H1 (cell line): Measurements from ENCODE around the gene P2RX5. TPM values are rescaled to one million over a fixed set of nuclear protein-coding genes. Genes with fewer than 3 reads are reported as not detected.

Experiments used
- CTCF ChIA-PET: fragments of 300-600 bp; sonication (Branson Sonifier 250); formaldehyde crosslinking; loops from one replicate; lab custom pipeline; 2021; ENCODE audit not compliant: partially characterized antibody; lab: Charles Lee
- POLR2A ChIA-PET: fragments of 300-600 bp; sonication (Branson Sonifier 250); formaldehyde crosslinking; loops from one replicate; lab custom pipeline; 2021; ENCODE audit warnings: inconsistent platforms; ENCODE audit not compliant: partially characterized antibody; lab: Charles Lee
- DNase-seq, 2 experiments: peaks; one replicate each; pipeline versions ENCODE4 v3.0.0 to v3.0.0-alpha.2; 2010 to 2022; ENCODE audit warnings: low spot score in 2 of 2, low read depth in 1 of 2, mixed read lengths in 1 of 2
- FAIRE-seq: peaks from 2 replicates; lab custom pipeline; 2011; peaks lifted over from hg19 to GRCh38; lab: Jason Lieb, UNC
- H2AFZ ChIP-seq: 2 replicates; pipeline ENCODE4 v1.8.1; 2012; ENCODE audit warnings: low read length, inconsistent platforms
- H2AK5ac ChIP-seq: 2 replicates; pipeline ENCODE4 v1.6.1; 2013; ENCODE audit warnings: low read depth, low read length
- H2BK120ac ChIP-seq: replicated peaks from 2 replicates; pipeline ENCODE3; 2013; ENCODE audit warnings: low read depth, low read length, inconsistent platforms
- H2BK12ac ChIP-seq: 2 replicates; pipeline ENCODE4 v1.6.1; 2013; ENCODE audit warnings: low read depth, low read length
- H2BK15ac ChIP-seq: 2 replicates; pipeline ENCODE4 v1.6.1; 2013; ENCODE audit warnings: low read length
- H2BK20ac ChIP-seq: 2 replicates; pipeline ENCODE4 v1.6.1; 2013; ENCODE audit warnings: low read length
- H2BK5ac ChIP-seq: 2 replicates; pipeline ENCODE4 v1.6.1; 2013; ENCODE audit warnings: low read depth, low read length
- H3K14ac ChIP-seq: 2 replicates; pipeline ENCODE4 v1.6.1; 2013; ENCODE audit warnings: inconsistent platforms; ENCODE audit not compliant: insufficient read length
- H3K18ac ChIP-seq: 2 replicates; pipeline ENCODE4 v1.6.1; 2013; ENCODE audit warnings: low read length; ENCODE audit errors: extremely low read depth
- H3K23ac ChIP-seq: 2 replicates; pipeline ENCODE4 v1.6.1; 2013; ENCODE audit warnings: inconsistent platforms; ENCODE audit not compliant: insufficient read length
- H3K23me2 ChIP-seq: 2 replicates; pipeline ENCODE4 v1.6.1; 2013; ENCODE audit warnings: low read depth, low read length
- H3K27ac ChIP-seq: 2 replicates; pipeline ENCODE4 v1.6.1; 2011; ENCODE audit warnings: low read depth, low read length, inconsistent platforms
- H3K27me3 ChIP-seq, 4 experiments: replicated peaks in 1 of 4; 1 replicate in 1 of 4; 2 replicates in 3 of 4; pipeline versions ENCODE4 v1.6.1 to v1.8.1; 2011 to 2013; ENCODE audit warnings: low read length in 3 of 4, mild to moderate bottlenecking in 3 of 4, inconsistent platforms in 2 of 4, mixed read lengths in 2 of 4, moderate library complexity in 1 of 4; ENCODE audit not compliant: control insufficient read depth in 3 of 4, insufficient read depth in 3 of 4; ENCODE audit errors: extremely low read depth in 1 of 4
- H3K36me3 ChIP-seq, 4 experiments: 2 replicates each; pipeline versions ENCODE4 v1.6.1 to v1.8.1; 2011 to 2013; ENCODE audit warnings: mild to moderate bottlenecking in 4 of 4, low read length in 3 of 4, moderate library complexity in 2 of 4, control low read depth in 1 of 4, inconsistent platforms in 1 of 4; ENCODE audit not compliant: insufficient read depth in 4 of 4, control insufficient read depth in 2 of 4
- H3K4ac ChIP-seq: replicated peaks from 2 replicates; pipeline ENCODE3; 2013; ENCODE audit warnings: low read length, low read depth, mixed read lengths, inconsistent platforms; ENCODE audit not compliant: insufficient read length
- H3K4me1 ChIP-seq, 4 experiments: replicated peaks in 1 of 4; 1 replicate in 1 of 4; 2 replicates in 3 of 4; pipeline versions ENCODE4 v1.6.1 to v1.8.1; 2011 to 2013; ENCODE audit warnings: low read length in 3 of 4, inconsistent platforms in 2 of 4, mixed read lengths in 1 of 4; ENCODE audit not compliant: insufficient read depth in 4 of 4, control insufficient read depth in 3 of 4
- H3K4me2 ChIP-seq, 2 experiments: 2 replicates each; pipeline versions ENCODE4 v1.6.1 to v1.8.1; 2011 to 2013; ENCODE audit warnings: low read depth in 2 of 2, low read length in 2 of 2, control low read depth in 1 of 2, inconsistent platforms in 1 of 2, mild to moderate bottlenecking in 1 of 2; ENCODE audit not compliant: insufficient read depth in 1 of 2
- H3K4me3 ChIP-seq, 4 experiments: fragments of 200-600, 300-600 bp in 1 of 4; sonication (generic), shearing (Covaris generic), sonication (Bioruptor Twin) in 1 of 4; 2 replicates each; pipeline versions ENCODE4 v1.5.1 to v1.8.1; 2011 to 2016; ENCODE audit warnings: low read length in 4 of 4, low read depth in 3 of 4, control low read depth in 2 of 4, inconsistent platforms in 2 of 4, mild to moderate bottlenecking in 2 of 4, mixed read lengths in 1 of 4, moderate library complexity in 1 of 4; ENCODE audit not compliant: insufficient read depth in 2 of 4; ENCODE audit errors: extremely low read depth in 1 of 4
- H3K56ac ChIP-seq: replicated peaks from 2 replicates; pipeline ENCODE3; 2013; ENCODE audit warnings: low read depth, mild to moderate bottlenecking, mixed read lengths, low read length, inconsistent platforms; ENCODE audit not compliant: insufficient read length
- H3K79me1 ChIP-seq: 2 replicates; pipeline ENCODE4 v1.6.1; 2013; ENCODE audit warnings: low read depth, low read length, control low read depth
- H3K79me2 ChIP-seq, 2 experiments: 2 replicates each; pipeline versions ENCODE4 v1.6.1 to v1.8.1; 2012 to 2013; ENCODE audit warnings: low read length in 2 of 2, mild to moderate bottlenecking in 2 of 2, inconsistent platforms in 1 of 2; ENCODE audit not compliant: insufficient read depth in 2 of 2, control insufficient read depth in 1 of 2
- H3K9ac ChIP-seq, 4 experiments: replicated peaks in 1 of 4; 1 replicate in 1 of 4; 2 replicates in 3 of 4; pipeline versions ENCODE4 v1.6.1 to v1.8.1; 2011 to 2013; ENCODE audit warnings: low read depth in 3 of 4, low read length in 3 of 4, control low read depth in 2 of 4, mild to moderate bottlenecking in 2 of 4, moderate library complexity in 2 of 4, inconsistent platforms in 1 of 4; ENCODE audit errors: extremely low read depth in 1 of 4
- H3K9me3 ChIP-seq, 2 experiments: 2 replicates each; pipeline versions ENCODE4 v1.6.1 to v1.8.1; 2012 to 2013; ENCODE audit warnings: mild to moderate bottlenecking in 2 of 2, moderate library complexity in 2 of 2, control low read depth in 1 of 2, inconsistent platforms in 1 of 2, low read depth in 1 of 2, low read length in 1 of 2, mixed read lengths in 1 of 2; ENCODE audit not compliant: insufficient read depth in 2 of 2
- H4K20me1 ChIP-seq, 2 experiments: replicated peaks in 1 of 2; 2 replicates each; pipeline versions ENCODE3 to v1.8.1; 2011 to 2013; ENCODE audit warnings: inconsistent platforms in 2 of 2, low read length in 2 of 2, mild to moderate bottlenecking in 1 of 2; ENCODE audit not compliant: insufficient read depth in 2 of 2, control insufficient read depth in 1 of 2
- H4K5ac ChIP-seq: 2 replicates; pipeline ENCODE4 v1.6.1; 2013; ENCODE audit warnings: low read length, low read depth, mixed read lengths, inconsistent platforms; ENCODE audit not compliant: insufficient read length
- H4K8ac ChIP-seq: 2 replicates; pipeline ENCODE4 v1.8.0; 2013; ENCODE audit warnings: mild to moderate bottlenecking, moderate library complexity, low read length, inconsistent platforms; ENCODE audit not compliant: insufficient read depth; ENCODE audit errors: extremely low read depth
- H4K91ac ChIP-seq: replicated peaks from 2 replicates; pipeline ENCODE3; 2013; ENCODE audit warnings: low read length, mixed read lengths, inconsistent platforms; ENCODE audit not compliant: insufficient read length
- GABPA ChIP-seq: IDR thresholded peaks from 2 replicates; pipeline ENCODE4 v1.6.1; 2011; ENCODE audit warnings: mild to moderate bottlenecking, low read length, moderate library complexity, borderline replicate concordance; ENCODE audit not compliant: insufficient read depth
- GTF2F1 ChIP-seq: IDR thresholded peaks from 2 replicates; pipeline ENCODE4 v1.6.1; 2012; ENCODE audit warnings: low read depth, low read length, improper control_type of control experiment, borderline replicate concordance
- POU5F1 ChIP-seq: IDR thresholded peaks from 2 replicates; pipeline ENCODE4 v1.6.1; 2011; ENCODE audit warnings: low read depth, mild to moderate bottlenecking, low read length, moderate library complexity
- SRF ChIP-seq: IDR thresholded peaks from 2 replicates; pipeline ENCODE4 v1.6.1; 2011; ENCODE audit warnings: mild to moderate bottlenecking, low read depth, low read length, moderate library complexity
- WGBS, 2 experiments: shearing (Covaris generic) in 1 of 2; methylation state at CpG; one replicate each; pipeline versions ENCODE4 v1.1.6 to v1.1.7; 2013 to 2015; ENCODE audit warnings: low lambda C conversion rate in 2 of 2, mixed read lengths in 2 of 2, inconsistent platforms in 1 of 2, low coverage in 1 of 2, missing lambda C conversion rate in 1 of 2; ENCODE audit not compliant: insufficient replicate concordance in 2 of 2, insufficient coverage in 1 of 2, insufficient read length in 1 of 2; ENCODE audit errors: extremely low coverage in 1 of 2, missing lambda C conversion rate in 1 of 2; 5-methylcytosine and 5-hydroxymethylcytosine counted together
- polyA plus RNA-seq, 7 experiments: library from polyadenylated mRNA; depleted of rRNA in 3 of 7; stranded (reverse) in 5 of 7; unstranded in 2 of 7; fragments of >200 nt in 5 of 7; fragments of 200-250 nt in 2 of 7; gene quantifications; 1 replicate in 5 of 7; 2 replicates in 1 of 7; 4 replicates in 1 of 7; pipeline versions ENCODE4 v1.2.1 to v1.2.3, GENCODE V29; 2011 to 2013; ENCODE audit warnings: missing spikeins in 2 of 7, mixed read lengths in 2 of 7
- total RNA-seq: library from RNA; stranded (reverse); fragmentation: NEBNext Ultra II Directional; extraction: Animal tissue kit (Norgen Biotek cat#: 25700); gene quantifications from 2 replicates; pipeline ENCODE4 v1.2.1, GENCODE V29; 2021

P2RX5 gene
- total and polyA plus RNA-seq, 2 of the 8 experiments (the other 6 are each of a cell fraction or from before 2014, with no cell fraction given): 12.0 to 15.6 TPM

GRCh38 chr17:3641717-3642486 is 54.1 kb downstream of the P2RX5 start:
- Histone ChIP-seq H4K8ac (no peak overlapping the region), H2BK120ac (no peak overlapping the region), H2AK5ac (no peak overlapping the region), H3K23me2 (peaks cover 3% of the 10 kb centered on the region; the same call in 1 of the 2 replicates), H3K4me3 (no peak overlapping the region), H2AFZ (no peak overlapping the region), H3K9ac (no peak overlapping the region), H3K36me3 (peaks cover 3 to 8% (median 3%) of the 10 kb centered on the region in 4 experiments; a peak in 5 of 8 replicates), H3K27ac (no peak overlapping the region), H2BK15ac (no peak overlapping the region), H3K79me1 (no peaks in the 10 kb centered on the region; the same call in 1 of the 2 replicates), H4K5ac (no peak overlapping the region), H3K27me3 (no peaks in the 10 kb centered on the region), H3K4me2 (no peak overlapping the region; a peak in 1 of 4 replicates), H3K79me2 (no peaks in the 10 kb centered on the region; a peak in 1 of 4 replicates), H3K23ac (no peak overlapping the region), H2BK12ac (peak overlapping the region; percentile 27; the same call in 1 of the 2 replicates), H3K56ac (no peak overlapping the region), H3K4ac (no peak overlapping the region), H3K14ac (no peak overlapping the region), H4K20me1 (peaks cover 0 to 5% of the 10 kb centered on the region in 2 experiments), H2BK20ac (no peak overlapping the region), H4K91ac (no peak overlapping the region)
- no peak for FAIRE-seq
- ChIA-PET CTCF (interaction anchor here (0.8 to 1.1 kb wide), 3 partner anchors 10 to 604 kb away, joined by 3 read pairs; no protein-coding TSS in a partner anchor), POLR2A (interaction anchor here (1.3 to 3.5 kb wide), 4 partner anchors 11 to 16 kb away, joined by 3 to 16 read pairs (median 6); no protein-coding TSS in a partner anchor)
- DNase-seq: no peak
- WGBS, 2 experiments: 86% methylated on average over 10 of the region's 19 CpGs; no CpG with 5 or more reads in 1 of the 2 experiments
- no peak for TF ChIP-seq POU5F1
- TF ChIP-seq SRF: no peak
- TF ChIP-seq GTF2F1: no peak
- TF ChIP-seq GABPA: no peak
- TF ChIP-seq, all 59 proteins: peak for 0
- H3K4me1 ChIP-seq: peaks cover 0 to 8% (median 4%) of the 10 kb centered on the region in 4 experiments; a peak in 3 of 7 replicates
- no peak overlapping the region for H2BK5ac ChIP-seq
- no peaks in the 10 kb centered on the region for H3K9me3 ChIP-seq
- H3K18ac ChIP-seq: no peak overlapping the region
